Measurements from ENCODE around the gene DCAF17. TPM values are rescaled to one million over a fixed set of nuclear protein-coding genes. Genes with fewer than 3 reads are reported as not detected.
A peak's percentile ranks its signal among the peaks of the same experiment; 100 is the strongest.
"Not testable (repeated sequence)": the region's sequence is repeated elsewhere in the genome, so short reads cannot be mapped to it uniquely, and the experiment has no call there.

The DCAF17 gene
- total RNA-seq, 6 experiments from 2014 or later, result 12.8 to 17.6 (median 15.2) TPM

DNA sequence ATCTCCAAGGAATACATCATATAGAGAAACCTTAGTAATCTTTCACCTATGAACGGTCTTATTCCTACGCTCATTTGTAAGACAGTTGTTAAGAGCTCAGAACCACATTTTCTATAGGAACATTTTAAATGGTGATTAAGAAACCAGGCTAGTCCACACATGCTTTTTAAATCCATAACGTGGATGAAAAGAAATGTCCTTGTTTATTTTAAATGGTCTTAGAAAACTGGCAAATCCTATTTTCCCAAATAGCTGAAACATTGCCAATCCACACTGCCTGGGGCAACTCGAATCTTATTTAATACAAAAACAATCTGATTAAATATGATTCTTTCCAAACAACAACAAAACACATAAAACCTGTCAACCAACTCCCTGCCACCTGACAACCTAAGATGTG, 23.9 kb upstream of the DCAF17 start:
- Mint-ChIP-seq H3K27ac (peak overlapping the region; percentile 82), H3K36me3 (ENCODE audit: low read depth) (peaks cover 15% of the 10 kb centered on the region; the same call in 1 of the 2 replicates), H3K4me1 (ENCODE audit: low read depth) (peaks cover 50% of the 10 kb centered on the region), H3K9me3 (no peaks in the 10 kb centered on the region), H3K4me3 (peak overlapping the region; percentile 35; the same call in 1 of the 2 replicates), H3K27me3 (ENCODE audit: insufficient read depth) (no peaks in the 10 kb centered on the region; the same call in none of the 2 replicates)
- DNase-seq, result peak; percentile 32
- TF ChIP-seq, protein P1, sequence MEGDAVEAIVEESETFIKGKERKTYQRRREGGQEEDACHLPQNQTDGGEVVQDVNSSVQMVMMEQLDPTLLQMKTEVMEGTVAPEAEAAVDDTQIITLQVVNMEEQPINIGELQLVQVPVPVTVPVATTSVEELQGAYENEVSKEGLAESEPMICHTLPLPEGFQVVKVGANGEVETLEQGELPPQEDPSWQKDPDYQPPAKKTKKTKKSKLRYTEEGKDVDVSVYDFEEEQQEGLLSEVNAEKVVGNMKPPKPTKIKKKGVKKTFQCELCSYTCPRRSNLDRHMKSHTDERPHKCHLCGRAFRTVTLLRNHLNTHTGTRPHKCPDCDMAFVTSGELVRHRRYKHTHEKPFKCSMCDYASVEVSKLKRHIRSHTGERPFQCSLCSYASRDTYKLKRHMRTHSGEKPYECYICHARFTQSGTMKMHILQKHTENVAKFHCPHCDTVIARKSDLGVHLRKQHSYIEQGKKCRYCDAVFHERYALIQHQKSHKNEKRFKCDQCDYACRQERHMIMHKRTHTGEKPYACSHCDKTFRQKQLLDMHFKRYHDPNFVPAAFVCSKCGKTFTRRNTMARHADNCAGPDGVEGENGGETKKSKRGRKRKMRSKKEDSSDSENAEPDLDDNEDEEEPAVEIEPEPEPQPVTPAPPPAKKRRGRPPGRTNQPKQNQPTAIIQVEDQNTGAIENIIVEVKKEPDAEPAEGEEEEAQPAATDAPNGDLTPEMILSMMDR (IDR thresholded peaks at IDR 0.05), result no peak

GRCh38 chr2:171410624-171411023, 23.4 kb upstream of the DCAF17 start:
- Mint-ChIP-seq H3K36me3 (ENCODE audit: low read depth) (peaks cover 10% of the 10 kb centered on the region; the same call in 1 of the 2 replicates), H3K4me1 (ENCODE audit: low read depth) (peaks cover 47% of the 10 kb centered on the region), H3K4me3 (peak overlapping the region; percentile 35; the same call in 1 of the 2 replicates), H3K27ac (peak overlapping the region; percentile 82), H3K27me3 (ENCODE audit: insufficient read depth) (no peaks in the 10 kb centered on the region; the same call in none of the 2 replicates), H3K9me3 (no peaks in the 10 kb centered on the region)
- TF ChIP-seq, protein P1 (IDR thresholded peaks at IDR 0.05), result no peak
- DNase-seq, result peak; percentile 33

DNA sequence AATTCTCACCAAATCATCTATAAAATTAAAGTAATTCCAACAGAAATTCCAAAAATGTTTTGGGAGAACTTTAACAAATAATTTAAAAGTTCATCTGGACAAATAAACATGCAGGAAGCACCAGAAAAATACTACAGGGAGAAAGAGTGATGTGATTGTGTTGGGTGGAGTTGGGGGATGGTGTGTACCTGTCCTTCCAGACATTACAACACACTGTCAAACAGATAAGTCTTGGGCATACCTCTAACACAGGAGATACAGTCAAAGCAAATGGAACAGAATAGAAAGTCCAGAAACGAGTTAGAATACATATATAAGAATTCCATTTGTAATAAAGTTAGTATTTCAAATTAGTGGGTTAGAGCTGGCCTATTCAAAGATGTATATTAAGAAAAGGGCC, 22.8 kb upstream of the DCAF17 start:
- Mint-ChIP-seq H3K4me1 (ENCODE audit: low read depth) (peaks cover 49% of the 10 kb centered on the region), H3K27ac (no peak overlapping the region; the same call in 1 of the 2 replicates), H3K4me3 (no peak overlapping the region), H3K36me3 (ENCODE audit: low read depth) (0 out of 2 replicates have a peak, but pooled peaks cover 5% of the 10 kb centered on the region), H3K9me3 (no peaks in the 10 kb centered on the region), H3K27me3 (ENCODE audit: insufficient read depth) (no peaks in the 10 kb centered on the region; the same call in none of the 2 replicates)
- DNase-seq, result no peak
- TF ChIP-seq, protein P1 (IDR thresholded peaks at IDR 0.05), result no peak

- peak overlapping the region; percentile 47; the same call in 1 of the 2 replicates for H3K27ac Mint-ChIP-seq
- H3K36me3 Mint-ChIP-seq (ENCODE audit: low read depth), result 0 out of 2 replicates have a peak, but pooled peaks cover 2% of the 10 kb centered on the region
- H3K27me3 Mint-ChIP-seq (ENCODE audit: insufficient read depth), result no peaks in the 10 kb centered on the region; the same call in none of the 2 replicates
- TF ChIP-seq, protein P1 (IDR thresholded peaks at IDR 0.05), result no peak
- no peaks in the 10 kb centered on the region for H3K9me3 Mint-ChIP-seq
- peaks cover 56% of the 10 kb centered on the region for H3K4me1 Mint-ChIP-seq (ENCODE audit: low read depth)
- no peak overlapping the region; the same call in 1 of the 2 replicates for H3K4me3 Mint-ChIP-seq
- no peak for DNase-seq
Observed at GRCh38 chr2:171411791-171412483, 22.1 kb upstream of the DCAF17 start.

DNA sequence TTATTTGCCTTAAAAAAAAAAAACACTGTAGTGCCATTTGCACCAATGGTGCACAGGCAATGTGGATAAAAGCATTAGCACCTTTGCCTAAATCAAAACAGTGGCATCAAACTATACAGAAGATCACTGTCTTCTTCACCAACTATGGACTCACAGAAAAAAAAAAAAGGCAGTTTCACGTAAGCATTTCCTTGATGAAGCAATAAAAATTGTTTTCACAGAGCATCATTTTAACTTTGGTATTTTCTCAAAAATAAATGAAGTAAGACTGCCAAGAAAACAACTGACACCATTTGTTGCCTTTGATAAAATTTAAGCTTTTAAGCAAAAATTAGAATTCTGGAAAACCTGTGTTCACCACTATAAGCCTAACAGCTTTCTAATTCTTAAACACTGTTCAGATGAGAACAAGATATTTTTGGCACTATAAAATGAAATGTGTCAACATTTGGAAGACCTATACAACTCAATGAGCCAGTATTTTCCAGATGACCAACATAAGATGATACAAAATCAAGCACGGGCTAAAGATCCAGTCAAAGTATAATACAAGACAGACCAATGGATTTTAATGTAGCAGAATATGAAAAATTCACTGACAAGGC, 21.4 kb upstream of the DCAF17 start:
- Mint-ChIP-seq H3K4me1 (ENCODE audit: low read depth) (peaks cover 57% of the 10 kb centered on the region), H3K27me3 (ENCODE audit: insufficient read depth) (no peaks in the 10 kb centered on the region; the same call in 1 of the 2 replicates), H3K36me3 (ENCODE audit: low read depth) (no peaks in the 10 kb centered on the region), H3K9me3 (no peaks in the 10 kb centered on the region), H3K27ac (no peak overlapping the region), H3K4me3 (no peak overlapping the region)
- DNase-seq, result no peak
- TF ChIP-seq, protein P1 (IDR thresholded peaks at IDR 0.05), result no peak

DNA sequence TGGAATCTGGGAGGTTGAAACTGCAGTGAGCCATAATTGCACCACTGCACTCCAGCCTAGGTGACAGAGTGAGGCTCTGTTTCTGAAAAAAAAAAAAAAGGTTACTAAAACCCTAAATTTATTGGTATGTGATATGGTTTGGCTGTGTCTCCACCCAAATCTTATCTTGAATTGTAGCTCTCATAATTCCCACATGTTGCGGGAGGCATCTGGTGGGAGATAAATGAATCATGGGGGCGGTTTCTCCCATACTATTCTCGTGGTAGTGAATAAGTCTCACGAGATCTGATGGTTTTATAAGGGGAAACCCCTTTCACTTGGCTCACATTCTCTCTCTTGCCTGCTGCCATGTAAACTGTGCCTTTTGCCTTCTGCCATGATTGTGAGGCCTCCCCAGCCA, 19.4 kb upstream of the DCAF17 start:
- peaks cover 51% of the 10 kb centered on the region for H3K4me1 Mint-ChIP-seq (ENCODE audit: low read depth)
- H3K36me3 Mint-ChIP-seq (ENCODE audit: low read depth); DNase-seq; H3K9me3 Mint-ChIP-seq; H3K27ac Mint-ChIP-seq; H3K4me3 Mint-ChIP-seq; H3K27me3 Mint-ChIP-seq (ENCODE audit: insufficient read depth): not testable (repeated sequence)
